ENCODE results near the gene SSBP4.
A peak's percentile ranks its signal among the peaks of the same experiment; 100 is the strongest.
"Not testable (repeated sequence)": the region's sequence is repeated elsewhere in the genome, so short reads cannot be mapped to it uniquely, and the experiment has no call there.

Gene SSBP4

DNA sequence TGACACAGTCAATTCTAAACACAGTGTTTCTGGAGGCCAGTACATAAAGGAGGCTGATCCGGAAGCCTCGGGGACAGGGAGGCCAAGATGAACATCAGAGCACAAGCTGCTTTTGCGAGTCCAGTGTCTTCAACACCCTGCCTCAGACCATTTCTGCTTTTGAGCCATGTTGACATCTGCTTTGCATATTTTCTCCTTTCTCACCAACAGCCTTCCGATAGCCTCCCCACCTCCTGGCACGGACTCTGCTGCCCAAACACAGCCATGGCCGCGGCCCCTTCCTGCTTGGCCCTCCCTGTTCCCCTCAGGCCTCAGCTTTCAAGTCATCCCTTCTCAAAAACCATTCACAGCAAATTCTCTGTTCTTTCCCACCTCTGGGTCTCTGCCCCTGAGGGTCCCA, 25.4 kb upstream of the SSBP4 start:
- no peak for DNase-seq (ENCODE audit: low spot score)

DNA sequence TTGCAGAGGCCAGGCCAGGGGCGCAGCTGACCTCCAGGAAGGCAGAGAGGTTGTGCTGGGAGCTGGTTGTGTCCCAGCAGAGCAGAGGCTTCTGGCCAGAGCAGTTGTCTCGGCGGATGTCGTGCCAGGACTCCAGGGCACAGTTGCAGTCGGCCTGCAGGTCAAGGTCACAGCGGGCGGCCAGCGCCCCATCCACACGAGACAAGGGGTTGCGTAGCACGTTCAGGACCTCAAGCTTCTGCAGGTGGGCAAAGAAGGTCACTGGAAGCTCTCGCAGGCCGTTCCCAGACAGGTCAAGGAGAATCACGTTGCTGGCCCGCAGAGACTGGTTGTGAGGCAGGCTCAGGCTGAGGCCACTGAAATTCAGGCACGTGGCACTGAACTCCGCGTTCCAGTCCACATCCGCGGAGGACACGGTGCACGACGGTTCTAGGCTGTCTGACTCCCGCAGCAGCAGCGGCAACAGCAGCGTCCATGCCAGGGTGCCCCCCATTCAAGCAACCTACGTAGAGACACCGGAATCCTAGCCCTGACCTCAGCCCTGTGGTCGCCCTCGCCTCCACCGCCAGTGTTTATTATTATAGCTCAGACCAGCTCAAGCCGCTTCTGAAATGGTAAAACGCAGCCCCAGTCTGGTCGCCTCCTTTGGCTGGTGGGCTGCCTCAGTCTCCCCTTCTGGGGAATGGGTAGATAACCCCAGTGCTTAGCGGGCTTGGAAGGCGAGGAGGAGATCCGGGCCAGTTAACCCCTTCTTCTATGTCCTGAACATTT, 22.5 kb upstream of the SSBP4 start:
- DNase-seq (ENCODE audit: low spot score) = no peak

GRCh38 chr19:18397242-18398202, 21.7 kb upstream of the SSBP4 start, which contains the start of gene LRRC25:
TSS of gene LRRC25 (minus strand) at chr19:18397622. CDS start at chr19:18396963, 659 bp downstream.
- DNase-seq (ENCODE audit: low spot score) = no peak

DNA sequence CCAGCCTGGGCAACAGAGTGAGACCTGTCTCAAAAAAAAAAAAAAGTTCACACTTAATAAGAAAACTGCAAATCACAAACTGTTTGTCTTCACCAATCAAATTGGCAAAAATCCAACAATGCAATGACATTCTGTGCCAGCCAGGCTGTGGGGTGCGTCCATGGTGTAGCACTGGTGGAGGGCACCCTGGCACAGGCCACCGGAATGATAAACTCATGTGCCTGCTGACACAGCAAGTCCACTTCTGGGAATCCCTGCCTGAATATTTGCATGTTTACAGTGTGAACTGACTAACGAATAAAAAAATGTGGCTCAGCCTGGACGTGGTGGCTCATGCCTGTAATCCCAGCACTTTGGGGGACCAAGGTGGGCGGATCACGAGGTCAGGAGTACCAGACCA, 20.2 kb upstream of the SSBP4 start:
- peak; percentile 70 for DNase-seq (ENCODE audit: low spot score)

DNA sequence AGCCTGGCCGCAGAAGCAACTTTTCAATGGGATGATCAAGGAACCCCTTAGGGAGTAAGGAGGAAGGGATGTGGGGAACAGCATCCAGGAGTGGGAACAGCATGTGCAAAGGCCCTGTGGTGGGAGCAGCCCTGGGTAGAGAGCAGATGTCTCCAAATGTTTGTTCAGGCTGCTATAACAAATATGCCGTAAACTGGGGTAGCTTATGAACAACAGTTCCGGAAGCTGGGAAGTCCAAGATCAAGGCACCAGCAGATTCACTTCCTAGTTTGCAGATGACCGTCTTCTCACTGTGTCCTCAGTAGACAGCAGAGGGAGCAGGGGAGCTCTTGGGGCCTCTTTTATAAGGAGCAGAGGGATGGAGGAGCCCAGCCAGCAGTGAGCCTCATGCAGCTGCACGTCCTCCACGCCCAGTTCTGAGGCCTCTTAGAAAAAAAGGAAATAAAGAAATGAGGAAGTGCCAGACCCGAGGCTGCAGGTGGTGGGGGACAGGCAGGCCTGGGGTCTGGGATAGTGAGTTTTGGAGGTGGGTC, 17.6 kb upstream of the SSBP4 start:
- peak; percentile 61 for DNase-seq (ENCODE audit: low spot score)

DNA sequence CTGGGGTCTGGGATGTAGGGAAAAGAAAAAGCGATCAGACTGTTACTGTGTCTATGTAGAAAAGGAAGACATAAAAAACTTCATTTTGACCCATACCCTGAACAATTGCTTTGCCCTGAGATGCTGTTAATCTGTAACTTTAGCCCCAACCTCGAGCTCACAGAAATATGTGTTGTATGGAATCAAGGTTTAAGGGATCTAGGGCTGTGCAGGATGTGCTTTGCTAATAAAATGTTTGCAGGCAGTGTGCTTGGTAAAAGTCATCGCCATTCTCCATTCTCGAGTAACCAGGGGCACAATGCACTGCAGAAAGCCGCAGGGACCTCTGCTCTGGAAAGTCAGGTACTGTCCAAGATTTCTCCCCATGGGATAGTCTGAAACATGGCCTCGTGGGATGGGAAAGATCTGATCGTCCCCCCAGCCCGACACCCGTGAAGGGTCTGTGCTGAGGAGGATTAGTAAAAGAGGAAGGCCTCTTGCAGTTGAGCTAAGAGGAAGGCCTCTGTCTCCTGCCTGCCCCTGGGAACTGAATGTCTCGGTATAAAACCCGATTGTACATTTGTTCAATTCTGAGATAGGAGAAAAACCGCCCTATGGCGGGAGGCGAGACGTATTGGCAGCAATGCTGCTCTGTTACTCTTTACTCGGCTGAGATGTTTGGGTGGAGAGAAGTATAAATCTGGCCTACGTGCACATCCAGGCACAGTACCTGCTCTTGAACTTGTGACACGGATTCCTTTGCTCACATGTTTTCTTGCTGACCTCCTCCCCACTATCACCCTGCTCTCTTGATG, 16.5 kb upstream of the SSBP4 start:
- not testable (repeated sequence) for DNase-seq (ENCODE audit: low spot score)

DNA sequence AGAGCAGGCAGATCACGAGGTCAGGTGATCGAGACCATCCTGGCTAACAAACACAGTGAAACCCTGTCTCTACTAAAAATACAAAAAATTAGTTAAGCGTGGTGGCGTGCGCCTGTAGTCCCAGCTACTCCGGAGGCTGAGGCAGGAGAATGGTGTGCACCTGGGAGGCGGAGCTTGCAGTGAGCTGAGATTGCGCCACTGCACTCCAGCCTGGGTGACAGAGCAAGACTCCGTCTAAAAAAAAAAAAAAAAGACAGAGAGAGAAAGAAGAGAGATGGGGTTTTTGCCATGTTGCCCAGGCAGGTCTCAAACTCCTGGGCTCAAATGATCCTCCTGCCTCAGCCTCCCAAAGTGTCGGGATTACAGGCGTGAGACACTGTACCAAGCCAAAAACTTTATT, 13.4 kb upstream of the SSBP4 start:
- DNase-seq (ENCODE audit: low spot score) = not testable (repeated sequence)

DNA sequence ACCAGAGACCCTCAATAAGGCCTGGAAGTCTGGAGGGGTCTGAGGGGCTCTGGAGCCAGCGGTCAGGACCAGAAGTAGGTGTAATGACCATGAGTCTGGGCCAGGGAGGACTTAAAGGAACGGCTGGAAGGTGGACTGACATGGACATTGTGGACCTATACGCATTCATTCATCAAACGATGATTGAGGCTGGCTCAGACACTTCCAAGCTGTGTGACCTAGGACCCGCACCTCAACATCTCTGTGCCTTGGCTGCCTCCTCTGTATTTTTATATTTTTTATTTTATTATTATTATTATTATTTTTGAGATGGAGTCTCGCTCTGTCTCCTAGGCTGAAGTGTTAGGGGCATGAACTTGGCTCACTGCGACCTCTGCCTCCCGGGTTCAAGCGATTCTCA, 12.4 kb upstream of the SSBP4 start:
- DNase-seq (ENCODE audit: low spot score) = no peak

DNA sequence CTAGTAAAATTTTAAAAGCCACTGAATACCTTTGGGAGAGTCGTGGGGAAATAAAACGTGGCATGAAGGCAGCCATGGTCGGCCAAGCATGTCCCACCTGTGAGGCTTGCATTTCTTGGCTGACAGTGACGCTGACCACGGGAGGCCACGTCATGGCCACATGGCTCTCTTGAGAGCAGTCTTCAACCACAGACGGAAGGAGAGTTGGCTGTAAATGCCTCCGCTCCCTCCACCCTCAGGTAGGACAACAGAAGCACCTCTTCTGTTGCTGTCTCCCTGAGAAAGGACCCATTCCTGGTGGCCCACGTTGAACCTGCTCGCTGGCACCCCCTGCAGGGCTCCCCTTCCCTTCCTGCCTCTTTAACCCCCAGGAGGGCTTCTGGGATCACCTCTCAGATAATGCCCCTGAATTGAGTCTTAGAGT, 11.1 kb upstream of the SSBP4 start:
- no peak for DNase-seq (ENCODE audit: low spot score)

DNA sequence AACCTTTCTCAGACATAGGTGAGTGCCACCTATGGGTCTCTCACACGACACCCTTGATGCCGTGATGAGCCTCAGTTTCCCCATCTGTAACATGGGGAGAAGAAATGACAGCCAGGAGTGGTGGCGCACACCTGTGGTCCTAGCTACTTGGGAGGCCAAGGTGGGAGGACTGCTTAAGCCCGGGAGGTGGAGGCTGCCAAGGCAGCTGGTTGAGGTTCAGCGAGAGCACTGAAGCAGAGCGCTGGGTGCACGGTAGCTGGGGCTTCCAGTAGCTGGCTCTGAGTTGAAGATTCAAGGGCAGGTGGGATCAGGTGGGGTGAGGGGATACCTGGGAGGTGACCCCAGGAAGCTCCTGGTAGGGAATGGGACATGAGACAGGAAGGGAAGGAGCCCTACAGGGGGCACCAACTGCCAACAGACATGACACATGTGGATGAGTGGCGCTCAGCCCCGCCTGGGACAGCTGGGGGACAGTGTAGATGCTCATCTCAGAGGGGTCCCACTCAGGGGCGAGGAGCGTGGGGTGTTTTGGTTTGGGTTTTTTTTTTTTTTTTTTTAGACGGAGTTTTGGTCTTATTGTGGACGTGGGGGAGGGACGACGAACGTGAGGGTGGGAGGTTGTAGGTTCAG, 6.5 kb upstream of the SSBP4 start:
- no peak for DNase-seq (ENCODE audit: low spot score)

GRCh38 chr19:18414504-18415177, 4.6 kb upstream of the SSBP4 start:
- DNase-seq (ENCODE audit: low spot score) = peak; percentile 41

- peak; percentile 59 for DNase-seq (ENCODE audit: low spot score)
Observed at GRCh38 chr19:18415178-18415867, 3.9 kb upstream of the SSBP4 start.

DNA sequence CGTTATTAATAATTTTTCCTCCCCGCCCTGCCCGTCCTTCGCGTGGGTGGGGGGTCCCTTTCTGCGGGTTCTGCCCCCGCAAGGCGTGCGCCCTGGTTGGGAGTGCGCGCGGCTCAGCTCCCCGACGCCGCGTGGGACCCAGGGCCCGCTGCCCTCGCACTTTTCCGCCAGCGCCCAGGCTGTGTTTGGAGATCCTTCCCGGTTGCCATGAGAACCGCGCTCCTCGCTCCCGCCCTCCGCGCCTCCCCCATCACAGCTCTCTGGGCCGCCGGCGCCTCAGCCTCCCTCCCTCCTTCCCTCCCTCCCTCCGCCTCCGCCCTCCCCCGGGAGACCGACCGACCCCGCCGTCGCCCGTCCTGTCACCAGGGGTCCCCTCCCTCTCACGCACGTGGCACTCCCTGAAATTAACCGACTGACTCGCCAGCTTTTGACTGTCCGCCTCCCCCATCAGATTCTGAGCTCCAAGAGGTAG, 2.4 kb upstream of the SSBP4 start:
- DNase-seq (ENCODE audit: low spot score) = peak; percentile 93

DNA sequence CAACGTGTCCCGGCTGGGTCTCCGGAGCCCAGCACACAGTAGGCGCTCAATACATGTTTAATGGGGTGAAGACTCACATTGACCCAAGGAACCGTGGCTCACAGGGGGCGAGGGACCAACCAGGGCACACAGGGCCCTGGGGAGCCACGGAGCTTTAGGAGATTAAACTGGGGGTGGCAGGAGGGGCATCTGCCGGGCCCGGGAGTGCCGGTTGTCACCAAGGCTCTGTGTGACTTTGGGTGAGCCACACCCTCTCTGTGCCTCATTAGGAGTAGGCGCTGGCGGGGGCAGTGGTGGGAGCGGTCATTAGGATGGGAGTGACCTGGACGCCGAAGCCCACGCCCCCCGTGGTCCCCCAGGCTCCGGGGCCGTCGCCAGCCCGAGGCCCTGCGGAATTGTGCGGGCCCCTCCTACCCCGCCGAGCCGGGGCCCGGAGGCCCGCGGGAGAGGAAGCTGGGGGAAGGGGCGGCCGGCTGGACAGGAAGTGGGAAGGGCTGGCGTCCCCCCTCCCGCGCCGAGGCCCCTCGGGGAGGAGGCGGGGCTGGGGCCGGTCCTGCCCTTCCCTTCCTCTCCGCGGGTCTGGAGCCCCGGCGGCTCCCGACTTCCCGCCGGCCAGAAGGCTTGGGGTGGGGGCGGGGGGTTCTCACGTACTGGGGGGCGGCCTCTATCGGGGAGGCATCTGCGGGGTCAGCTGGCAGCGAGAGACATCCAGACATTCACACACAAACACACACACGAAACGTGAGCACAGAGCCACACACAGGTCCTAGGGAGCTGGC, 1.8 kb upstream of the SSBP4 start:
- DNase-seq (ENCODE audit: low spot score) = peak; percentile 86

GRCh38 chr19:18418029-18418482, 1.1 kb upstream of the SSBP4 start:
- DNase-seq (ENCODE audit: low spot score) = no peak

DNA sequence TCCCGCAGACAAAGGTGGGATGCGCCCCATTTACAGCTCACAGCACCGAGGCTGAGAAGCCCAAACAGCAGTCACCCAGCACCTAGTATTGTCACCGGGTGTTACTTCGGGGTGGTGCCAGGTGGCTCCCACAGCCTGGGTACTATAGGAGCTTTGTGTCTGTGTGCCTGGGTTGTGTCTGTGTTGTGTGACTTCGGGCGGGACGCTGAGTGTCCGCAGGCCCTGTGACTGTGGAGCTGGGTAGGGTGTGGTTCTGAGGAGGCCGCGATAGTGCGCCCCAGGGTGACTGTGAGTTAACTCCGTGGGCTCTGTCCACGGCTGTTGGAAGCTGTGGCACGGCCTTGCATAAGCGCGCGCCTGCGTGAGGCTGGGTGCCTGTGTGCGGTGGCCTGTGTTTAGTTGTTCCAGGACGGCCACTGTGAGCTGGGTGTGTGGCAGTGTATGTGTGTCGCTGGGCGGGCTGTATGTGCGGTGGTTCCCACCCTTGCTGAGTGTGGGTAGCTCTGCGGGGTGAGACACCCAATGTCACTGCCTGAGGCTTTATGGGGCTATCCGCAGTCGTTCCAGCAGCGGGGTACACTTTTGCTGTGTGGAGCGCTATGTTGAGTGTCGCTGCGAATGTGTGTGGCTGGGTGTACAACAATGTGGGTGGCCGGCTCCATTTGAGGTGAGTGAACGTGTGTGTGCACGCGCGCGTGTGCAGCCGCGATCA, 559 bp upstream of the SSBP4 start:
- DNase-seq (ENCODE audit: low spot score) = no peak

GRCh38 chr19:18419699-18420460, 682 bp downstream of the SSBP4 start:
- no peak for DNase-seq (ENCODE audit: low spot score)

DNA sequence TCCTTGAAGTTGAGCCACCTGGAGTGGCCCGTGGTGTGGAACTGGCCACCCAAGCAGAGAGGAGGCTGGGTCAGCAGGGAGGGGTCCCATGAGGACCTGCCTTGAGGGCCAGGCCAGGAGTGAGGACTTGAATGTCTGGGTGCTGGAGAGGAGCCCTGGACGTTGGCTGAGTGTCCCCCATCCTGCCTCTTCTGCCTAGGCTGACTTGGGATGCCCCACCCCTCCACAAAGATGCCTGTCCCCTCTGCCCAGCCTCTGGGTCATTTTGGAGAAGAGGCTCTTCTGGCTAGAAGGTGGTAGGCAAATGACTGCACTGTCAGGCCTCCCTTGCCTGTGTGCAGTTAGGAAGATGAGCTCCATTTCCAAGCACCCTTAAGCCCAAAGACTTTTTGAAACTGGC, 1.7 kb downstream of the SSBP4 start:
- no peak for DNase-seq (ENCODE audit: low spot score)

Measured in hepatic stellate cell (primary cell).